Hepatic stellate cell (primary cell): ENCODE data around the gene SYNGR3.

Experiments
- DNase-seq: peaks from one replicate; pipeline ENCODE4 v3.0.0; 2011; ENCODE audit warnings: low spot score

The SYNGR3 gene

DNA sequence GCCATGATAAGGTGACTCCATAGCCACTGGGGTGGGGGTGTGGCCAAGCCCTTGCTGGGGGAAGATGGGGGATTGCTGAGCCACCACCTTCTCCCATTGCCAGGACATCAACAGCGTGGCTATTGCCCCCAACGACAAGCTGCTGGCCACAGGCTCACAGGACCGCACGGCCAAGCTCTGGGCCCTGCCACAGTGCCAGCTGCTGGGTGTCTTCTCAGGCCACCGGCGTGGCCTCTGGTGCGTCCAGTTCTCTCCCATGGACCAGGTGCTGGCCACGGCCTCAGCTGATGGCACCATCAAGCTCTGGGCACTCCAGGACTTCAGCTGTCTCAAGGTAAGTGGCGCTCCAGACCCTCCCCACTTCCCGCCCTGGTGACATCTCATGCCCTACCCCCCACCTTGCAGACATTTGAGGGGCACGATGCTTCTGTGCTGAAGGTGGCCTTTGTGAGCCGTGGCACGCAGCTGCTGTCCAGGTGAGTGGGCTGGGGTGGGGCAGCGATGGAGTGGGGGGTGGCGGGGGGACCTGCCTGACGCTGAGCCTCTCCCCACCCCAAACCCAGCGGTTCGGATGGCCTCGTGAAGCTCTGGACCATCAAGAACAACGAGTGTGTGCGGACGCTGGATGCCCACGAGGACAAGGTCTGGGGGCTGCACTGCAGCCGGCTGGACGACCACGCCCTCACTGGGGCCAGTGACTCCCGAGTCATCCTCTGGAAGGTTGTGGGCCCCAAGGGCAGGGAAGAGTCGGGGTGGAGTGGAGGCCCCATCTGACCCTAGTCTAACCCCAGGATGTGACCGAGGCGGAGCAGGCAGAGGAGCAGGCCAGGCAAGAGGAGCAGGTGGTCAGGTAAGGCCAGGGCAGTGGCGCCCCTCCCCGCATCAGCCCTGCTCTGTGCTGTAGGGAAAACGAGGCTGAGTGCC lies 12.6 kb upstream of the SYNGR3 start:
- no peak for DNase-seq

DNA sequence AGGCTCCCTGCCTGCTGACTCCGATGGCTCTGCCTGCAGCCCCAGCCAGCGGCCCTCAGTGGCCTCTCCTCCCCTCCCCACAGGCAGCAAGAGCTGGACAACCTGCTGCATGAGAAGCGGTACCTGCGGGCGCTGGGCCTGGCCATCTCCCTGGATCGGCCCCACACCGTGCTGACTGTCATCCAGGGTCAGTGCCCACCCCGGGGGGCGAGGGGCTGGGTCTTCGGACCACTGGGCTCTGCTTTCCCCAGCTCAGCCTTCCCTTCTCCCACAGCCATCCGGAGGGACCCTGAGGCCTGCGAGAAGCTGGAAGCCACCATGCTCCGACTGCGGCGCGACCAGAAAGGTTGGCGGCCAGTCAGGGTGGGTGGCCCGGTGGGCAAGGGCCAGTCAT lies 11.9 kb upstream of the SYNGR3 start:
- no peak for DNase-seq

DNA sequence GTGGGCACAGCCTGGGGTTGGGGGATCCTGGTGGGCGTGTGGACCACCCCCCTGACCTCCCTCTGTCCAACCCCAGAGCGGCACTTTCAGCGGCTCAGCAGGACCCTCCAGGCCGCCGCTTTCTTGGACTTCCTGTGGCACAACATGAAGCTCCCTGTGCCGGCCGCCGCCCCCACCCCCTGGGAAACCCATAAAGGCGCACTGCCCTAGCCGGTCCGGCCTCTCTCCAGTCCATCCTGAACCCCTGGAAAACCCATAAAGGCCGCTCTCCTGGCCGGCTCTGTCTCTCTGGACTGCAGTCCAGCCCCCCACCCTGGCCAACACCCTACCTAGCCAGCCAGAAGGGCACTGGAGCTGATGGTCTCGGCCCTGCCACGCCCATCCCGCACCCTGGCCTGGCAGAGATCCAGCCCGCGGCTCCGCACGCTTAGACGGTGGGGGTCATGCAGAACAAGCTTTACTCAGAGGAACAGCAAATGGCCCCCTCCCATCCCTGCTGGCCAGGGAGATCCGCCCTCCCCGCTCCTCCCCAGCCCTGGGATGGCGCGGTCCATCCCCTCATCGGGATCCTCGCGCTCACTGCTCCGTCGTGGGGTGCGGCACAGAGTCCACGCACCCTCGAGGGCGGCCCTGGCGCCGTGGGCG lies 11.2 kb upstream of the SYNGR3 start:
- no peak for DNase-seq

DNA sequence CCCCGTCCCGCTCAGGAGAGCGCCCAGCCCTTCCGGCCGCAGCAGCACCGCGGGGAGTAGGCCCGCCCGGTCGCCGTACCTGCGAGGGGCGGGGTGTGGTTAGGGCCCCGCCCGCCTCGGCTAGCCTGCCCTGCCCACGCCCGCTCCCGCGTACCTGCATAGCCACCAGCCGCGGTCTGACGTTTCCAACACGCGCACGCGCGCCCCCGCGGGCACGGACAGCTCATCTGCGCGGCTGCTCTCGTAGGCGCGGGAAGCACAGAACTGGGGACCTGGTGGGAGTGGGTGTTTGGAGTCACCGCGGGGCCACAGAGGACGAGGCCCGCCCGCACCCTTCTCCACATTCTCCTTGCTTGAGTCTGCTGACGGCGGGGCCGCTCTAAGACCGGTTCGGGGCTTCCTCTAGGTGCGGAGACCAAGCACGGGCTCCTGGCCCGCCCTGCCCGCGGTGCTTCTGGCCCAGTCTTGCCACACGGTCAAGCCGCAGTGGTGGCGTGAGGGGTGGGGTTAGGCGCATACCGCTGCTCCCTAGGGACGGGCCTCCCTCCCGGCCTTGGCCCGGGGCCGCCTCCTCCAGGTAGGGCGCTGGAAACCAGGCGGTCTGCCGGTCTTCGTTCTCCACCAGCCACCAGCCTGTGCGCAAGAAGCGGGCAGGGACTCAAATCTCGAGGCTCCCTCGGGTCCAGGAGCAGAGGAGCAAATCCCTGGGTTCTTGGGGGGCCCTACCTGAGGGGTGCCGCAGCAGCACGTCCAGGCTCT lies 10.3 kb upstream of the SYNGR3 start:
- no peak for DNase-seq

DNA sequence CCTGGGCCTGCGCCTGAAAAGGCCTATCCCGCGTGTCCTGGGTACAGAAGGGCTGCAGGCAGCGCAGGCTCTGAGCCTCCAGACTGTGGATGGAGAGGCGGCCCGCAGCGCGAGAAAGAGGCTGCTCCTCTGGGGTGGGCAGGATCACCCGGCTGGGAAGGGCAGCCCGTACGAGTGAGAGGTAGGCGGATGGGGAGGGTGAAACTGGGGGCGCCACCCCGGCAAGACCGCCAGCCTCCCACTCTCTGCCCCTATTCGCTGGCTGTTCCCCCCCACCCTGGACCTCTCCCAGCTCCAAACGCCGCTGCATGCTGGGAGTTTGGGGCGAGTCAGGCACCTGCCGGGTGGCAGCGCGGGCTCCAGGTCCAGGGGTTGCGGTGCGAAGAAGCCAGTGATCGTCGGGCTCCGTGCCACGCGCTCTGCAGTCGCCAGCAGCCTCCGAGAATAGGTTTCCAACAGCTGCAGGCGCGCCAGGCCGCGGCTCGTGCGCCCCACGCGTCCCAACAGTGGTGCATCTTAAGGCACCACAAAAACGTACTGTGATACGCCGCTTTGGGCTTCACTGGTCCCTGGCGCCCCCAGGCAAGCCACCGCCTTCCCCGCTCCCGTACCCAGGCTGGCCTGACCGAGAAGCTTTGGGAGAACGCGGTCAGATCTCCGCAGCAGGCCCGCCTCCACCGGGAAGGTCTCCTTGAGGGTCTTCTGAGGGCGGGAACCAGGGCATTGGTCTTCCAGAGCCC lies 9.6 kb upstream of the SYNGR3 start:
- DNase-seq, result no peak

DNA sequence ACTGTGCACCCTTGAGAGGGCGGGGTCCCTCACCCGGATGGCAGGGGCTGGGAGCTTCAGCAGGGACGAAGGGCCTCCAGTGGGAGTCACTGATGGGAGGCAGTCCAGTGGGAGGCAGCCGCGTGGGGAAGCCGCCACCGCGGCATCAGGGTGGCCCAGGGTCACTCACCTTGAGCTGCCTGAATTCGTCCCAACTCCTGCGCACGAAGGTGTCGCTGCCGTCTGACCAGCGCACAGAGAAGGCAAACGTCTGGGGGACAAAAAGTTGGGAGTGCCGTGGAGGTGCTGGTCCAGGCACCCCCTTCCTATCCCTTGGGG lies 9.0 kb upstream of the SYNGR3 start:
- DNase-seq, result no peak

DNA sequence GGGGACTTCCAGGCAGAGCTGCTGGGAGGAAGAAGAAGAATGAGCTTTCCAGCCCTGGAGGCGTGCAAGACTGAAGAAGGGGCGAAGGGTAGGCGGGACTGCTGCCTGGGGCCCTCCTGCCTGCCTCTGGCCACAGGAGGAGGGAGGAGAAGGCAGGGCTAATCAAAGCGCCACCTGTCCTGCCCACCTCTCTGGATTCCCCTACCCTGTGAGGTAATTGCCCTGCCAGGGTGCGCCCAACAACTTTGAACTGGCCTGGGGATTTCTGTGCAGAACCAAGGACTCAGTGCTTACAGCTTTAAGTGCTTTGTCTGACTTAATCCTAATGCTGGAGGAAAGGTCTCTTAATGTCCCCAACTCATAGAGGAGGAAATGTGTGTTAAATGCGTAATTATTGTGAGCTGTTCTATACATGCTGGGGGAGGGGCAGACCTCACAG lies 8.4 kb upstream of the SYNGR3 start, which contains the start of gene NOXO1:
TSS of gene NOXO1 (minus strand) at position 72 of the 439 bp plus-strand sequence. CDS start 290 bp downstream, outside the sequence.
- no peak for DNase-seq

DNA sequence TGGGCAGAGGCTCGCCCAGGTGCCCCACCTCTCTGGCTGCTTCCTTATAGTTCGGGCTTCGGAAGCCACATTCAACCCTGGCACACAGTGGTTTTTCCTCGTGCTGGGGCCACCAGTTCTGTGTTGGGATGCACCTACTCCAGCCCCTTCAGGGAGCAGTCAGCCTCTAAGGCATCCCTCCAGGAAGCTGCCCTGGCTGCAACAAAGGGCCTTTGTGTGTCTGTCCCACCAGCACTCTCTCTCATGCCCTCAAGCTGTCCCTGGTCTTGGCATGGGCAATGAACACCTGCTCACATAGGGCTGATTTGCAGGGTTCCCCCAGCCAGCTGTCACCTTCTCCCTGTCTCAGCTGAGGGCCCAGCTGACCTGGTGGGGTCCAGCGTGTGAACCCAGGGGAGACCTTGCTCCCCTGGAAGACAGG lies 7.7 kb upstream of the SYNGR3 start:
- DNase-seq, result no peak

DNA sequence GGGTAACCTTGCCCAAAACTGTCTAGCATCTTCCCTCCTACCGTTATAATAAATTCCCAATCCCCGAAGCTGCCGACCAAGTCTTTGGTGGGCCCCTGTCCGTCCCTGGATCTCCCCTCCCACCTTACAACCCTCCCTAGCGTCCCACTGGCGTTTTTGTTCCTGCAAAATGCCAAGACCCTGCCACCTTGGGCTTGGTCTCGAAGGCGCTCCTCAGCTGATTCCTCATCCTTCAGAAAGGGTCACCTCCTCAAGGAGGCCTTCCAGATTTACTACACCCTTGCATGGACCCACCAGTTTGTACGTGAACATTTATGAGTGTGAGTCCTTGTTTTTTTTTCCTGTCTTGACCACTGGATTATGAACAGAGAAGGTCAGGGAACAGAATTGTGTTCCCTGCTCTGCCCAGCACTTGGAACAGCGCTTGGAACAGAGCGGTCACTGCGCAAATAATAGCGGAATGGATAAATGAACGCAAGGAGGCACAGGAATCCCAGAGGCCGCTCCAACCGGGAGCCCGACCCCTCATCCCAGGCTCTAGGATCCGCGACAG lies 6.7 kb upstream of the SYNGR3 start:
- no peak for DNase-seq

DNA sequence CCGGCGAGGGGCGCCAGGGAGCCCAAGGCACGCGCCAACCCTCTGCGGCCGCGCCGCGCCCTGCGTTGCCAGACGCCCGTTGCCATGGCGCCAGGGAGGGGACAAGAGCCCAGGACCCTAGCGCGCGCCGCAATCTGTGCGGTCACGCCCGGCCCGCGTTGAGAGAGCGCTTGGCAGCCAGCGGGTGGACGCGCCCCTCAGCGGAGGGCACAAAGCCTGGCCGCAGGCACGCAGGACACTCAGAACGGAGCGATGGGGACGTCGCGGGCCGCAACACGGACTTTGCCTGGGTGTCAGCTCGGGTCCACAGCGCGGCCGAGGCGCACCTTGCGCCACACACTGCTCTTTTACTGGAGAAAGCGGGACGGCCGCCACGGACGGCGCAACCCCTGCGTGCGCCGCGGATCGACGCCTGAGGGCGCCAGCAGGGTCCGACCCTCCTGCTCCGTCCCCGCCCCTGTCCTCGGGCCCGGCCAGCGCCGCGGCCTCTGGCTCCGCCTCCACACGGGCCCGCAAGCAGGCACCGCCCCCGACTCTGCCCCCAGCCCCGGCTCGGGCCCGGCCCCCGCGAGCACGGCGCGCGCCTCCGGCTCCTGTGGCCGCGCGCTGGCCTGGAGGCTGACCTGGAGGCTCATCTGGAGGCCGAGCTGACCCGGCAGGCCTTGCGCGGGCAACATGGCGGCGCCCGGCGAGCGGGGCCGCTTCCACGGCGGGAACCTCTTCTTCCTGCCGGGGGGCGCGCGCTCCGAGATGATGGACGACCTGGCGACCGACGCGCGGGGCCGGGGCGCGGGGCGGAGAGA lies 6.0 kb upstream of the SYNGR3 start, which contains the start of gene GFER:
TSS of gene GFER (plus strand) at position 650 of the 803 bp plus-strand sequence. CDS start at position 676, 26 bp downstream.
- peak; percentile 98 for DNase-seq

DNA sequence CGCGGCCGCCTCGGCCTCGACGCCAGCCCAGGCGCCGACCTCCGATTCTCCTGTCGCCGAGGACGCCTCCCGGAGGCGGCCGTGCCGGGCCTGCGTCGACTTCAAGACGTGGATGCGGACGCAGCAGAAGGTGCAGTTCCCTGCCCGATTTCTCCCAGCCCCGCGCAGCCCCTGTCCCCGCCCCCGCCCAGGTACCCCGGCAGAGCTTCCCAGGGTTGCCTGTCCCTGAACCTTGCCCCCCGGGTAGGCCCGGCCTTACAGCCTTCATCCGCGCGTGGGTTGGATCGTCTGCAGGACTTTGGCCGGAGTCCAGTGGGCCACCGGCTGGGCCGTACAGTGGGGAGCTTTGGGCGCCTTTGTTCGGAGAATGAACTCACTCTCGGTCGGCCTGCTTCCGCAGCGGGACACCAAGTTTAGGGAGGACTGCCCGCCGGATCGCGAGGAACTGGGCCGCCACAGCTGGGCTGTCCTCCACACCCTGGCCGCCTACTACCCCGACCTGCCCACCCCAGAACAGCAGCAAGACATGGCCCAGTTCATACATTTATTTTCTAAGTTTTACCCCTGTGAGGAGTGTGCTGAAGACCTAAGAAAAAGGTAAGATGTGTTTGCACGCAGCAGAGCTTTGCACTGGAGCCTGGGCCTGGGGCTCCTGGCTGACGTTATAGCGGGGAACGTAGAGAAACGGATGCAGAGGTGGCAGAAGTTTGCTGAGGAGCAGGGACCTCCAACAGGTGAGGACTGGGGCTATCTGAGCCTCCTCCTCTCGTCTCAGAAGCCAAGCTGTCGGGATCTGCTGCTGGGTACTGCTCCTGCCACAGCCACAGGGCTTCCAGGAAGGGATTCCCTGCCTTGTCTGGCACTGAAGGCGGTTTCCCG lies 5.2 kb upstream of the SYNGR3 start:
- peak; percentile 59 for DNase-seq

DNA sequence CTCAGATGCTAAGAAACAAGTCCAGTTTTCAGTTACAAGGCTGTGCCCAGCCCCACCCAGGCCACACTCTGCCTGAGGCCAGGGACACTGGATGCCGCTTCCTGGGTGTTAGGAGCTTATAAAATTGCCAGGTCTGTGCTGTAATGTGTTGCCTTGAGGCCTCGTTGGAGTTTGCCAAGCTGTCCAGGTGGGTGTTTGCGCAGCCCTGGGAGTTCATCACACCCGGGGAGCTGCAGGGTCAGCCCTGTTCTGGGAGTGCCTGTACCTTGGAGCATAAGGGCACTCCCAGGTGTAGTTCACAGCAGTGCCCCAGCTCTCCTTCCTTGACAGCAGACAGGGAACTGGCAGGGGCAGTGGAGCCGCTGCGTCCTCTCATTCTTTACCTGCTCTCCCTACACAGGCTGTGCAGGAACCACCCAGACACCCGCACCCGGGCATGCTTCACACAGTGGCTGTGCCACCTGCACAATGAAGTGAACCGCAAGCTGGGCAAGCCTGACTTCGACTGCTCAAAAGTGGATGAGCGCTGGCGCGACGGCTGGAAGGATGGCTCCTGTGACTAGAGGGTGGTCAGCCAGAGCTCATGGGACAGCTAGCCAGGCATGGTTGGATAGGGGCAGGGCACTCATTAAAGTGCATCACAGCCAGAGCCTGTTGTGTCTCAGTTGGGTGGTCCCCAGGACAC lies 4.2 kb upstream of the SYNGR3 start:
- DNase-seq, result no peak

DNA sequence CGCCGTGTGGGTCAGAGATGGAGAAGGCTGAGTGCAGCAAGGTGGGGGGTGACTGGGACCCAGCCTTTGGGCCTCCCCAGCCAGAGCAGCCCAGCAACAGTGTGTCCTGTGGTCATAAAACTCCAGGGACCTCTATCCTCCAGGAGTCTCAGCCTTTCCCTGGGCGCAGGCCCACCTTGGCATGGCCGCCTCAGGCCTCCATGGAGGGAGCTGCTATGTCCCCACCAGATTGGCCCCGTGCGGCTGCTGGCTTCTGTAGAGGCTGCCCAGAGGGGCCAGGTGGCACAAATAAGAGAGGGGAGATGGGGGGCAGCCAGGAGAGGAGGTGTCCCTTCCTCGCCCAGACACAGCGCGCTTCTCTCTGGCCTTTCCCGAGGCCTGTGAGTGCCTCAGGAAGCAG lies 2.6 kb upstream of the SYNGR3 start:
- DNase-seq, result no peak

DNA sequence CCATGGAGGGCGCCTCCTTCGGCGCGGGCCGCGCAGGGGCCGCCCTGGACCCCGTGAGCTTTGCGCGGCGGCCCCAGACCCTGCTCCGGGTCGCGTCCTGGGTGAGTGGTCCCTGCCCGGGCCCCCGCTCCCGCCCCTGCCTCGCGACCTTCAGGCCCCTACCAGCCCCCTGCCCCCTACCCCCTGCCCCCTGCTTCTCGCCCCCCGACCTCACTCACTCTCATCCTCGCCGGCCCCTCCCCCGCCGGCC lies 256 bp downstream of the SYNGR3 start:
- DNase-seq, result no peak

DNA sequence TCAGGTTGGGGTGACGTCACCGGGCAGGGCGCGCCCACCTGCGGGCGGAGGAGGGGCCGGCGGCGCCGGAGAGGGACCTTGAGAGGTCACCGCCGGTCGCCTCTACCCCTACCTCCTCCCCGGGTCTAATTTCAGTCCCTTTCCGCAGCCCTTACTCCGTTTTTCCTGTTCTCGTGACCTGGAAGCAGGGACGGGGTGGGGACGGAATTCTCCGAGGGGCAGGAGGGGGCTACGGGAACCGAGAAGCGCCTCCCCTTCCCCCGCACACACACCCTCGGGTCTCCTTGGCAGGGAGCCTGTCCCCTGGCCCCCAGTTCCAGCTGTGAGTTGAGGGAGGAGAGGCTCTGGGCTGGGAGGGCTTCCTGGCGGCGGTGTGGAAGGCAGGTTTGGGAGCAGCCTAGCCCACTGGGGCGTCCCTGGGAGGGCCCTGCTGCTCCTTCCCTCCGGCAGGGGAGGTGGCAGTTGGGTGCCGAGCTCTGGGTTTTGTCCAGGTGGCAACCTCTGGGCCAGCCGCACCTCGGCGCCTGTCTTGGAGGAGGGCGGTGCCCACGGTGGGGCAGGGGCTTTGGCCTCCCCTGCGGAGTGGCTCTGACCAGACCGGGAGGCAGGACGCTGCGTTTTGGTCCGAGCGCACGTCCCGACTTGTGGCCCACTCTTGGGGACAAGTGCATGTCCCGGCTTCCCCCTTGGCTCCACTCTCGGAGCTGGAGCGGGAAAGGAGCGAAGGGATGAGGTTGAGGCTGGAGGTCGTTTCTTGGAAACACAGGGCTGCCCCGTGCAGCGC lies 773 bp downstream of the SYNGR3 start:
- no peak for DNase-seq

DNA sequence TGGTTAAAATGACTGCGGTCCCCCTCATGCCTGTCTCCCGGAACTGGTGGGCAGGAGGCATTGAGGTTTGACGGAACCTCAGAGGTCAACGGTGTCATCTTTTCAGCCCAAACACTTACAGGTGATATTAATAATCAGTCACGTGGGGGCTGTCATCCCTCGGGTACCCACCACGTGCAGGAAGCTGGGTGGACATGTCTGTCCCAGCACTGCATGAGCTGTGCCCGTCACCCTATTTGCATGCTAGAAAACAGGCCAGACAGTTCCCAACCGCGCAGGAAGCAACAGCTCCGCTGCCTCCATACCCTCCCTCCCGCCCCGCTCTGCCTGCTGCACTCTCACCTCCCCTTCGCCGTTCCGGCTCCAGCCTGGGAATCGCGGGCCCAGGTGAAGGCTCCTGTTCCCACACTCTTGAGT lies 1.4 kb downstream of the SYNGR3 start:
- DNase-seq, result no peak

DNA sequence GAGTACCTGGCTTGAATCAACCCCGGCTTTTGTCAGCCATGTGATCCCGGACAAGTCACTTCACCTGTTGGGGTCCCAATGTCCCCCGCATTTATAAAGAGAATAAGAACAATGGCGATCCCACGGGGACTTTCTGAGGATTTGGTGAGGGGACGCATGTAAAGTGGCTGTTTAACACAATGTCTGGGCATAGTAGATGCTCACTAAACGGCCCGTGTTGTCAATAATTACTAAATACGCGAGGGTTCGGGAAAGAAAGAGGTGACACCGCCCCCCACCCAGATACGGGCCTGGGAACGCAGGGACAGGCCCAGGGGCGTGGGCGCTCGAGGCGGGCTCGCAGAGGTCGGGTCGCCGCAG lies 1.8 kb downstream of the SYNGR3 start:
- no peak for DNase-seq

DNA sequence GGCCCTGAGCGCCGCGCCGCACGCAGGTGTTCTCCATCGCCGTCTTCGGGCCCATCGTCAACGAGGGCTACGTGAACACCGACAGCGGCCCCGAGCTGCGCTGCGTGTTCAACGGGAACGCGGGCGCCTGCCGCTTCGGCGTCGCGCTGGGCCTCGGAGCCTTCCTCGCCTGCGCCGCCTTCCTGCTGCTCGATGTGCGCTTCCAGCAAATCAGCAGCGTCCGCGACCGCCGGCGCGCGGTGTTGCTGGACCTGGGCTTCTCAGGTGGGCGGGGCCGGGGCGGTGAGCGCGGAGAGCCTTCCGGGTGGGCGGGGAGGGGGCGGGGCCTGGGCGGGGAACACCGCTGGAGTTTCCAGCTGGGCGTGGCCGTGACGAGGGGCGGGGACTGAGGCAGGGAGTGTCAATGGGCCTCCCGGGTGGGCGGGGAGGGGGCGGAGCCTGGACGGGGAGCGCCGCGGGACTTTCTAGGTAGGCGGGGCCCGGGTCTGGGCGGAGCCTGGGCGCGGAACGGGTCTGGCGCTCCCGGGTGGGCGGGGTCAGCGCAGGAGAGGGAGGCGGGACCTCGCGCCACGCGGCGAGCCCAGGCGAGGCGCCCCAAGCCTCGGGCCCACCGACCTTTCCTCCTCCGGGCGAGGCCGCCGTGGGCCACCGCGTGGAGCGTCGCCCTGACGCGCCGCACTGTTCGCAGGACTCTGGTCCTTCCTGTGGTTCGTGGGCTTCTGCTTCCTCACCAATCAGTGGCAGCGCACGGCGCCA lies 2.4 kb downstream of the SYNGR3 start:
- peak; percentile 90 for DNase-seq
